Activated CD8-positive, alpha-beta memory T cell treated with anti-CD3 and anti-CD28 coated beads for 1 hour (primary cell): ENCODE measurements around the gene GTF2F2.
A peak's percentile ranks its signal among the peaks of the same experiment; 100 is the strongest.

ENCODE experiments used
- DNase-seq, 2 donors: peaks; one replicate each; pipeline ENCODE4 v3.0.0-alpha.2; 2020; ENCODE audit warnings: low read depth in 1 of 2; ENCODE audit errors: extremely low read depth in 1 of 2

Gene GTF2F2

GRCh38 chr13:45119991-45120864, at the start of gene GTF2F2:
Gene GTF2F2 (plus strand): TSS chr13:45120510. CDS start chr13:45120656, 146 bp downstream.
- peak; percentile 68 to 83 for DNase-seq

GRCh38 chr13:45073809-45074208, 46.5 kb upstream of the GTF2F2 start:
- no peak for DNase-seq

GRCh38 chr13:45074721-45075120, 45.6 kb upstream of the GTF2F2 start:
- DNase-seq: no peak

GRCh38 chr13:45078003-45078402, 42.3 kb upstream of the GTF2F2 start:
- DNase-seq: no peak

- no peak for DNase-seq
Measured at GRCh38 chr13:45082964-45083363, 37.3 kb upstream of the GTF2F2 start.

GRCh38 chr13:45084515-45084914, 35.8 kb upstream of the GTF2F2 start:
- no peak for DNase-seq

GRCh38 chr13:45086484-45086883, 33.8 kb upstream of the GTF2F2 start:
- DNase-seq: no peak

- DNase-seq: no peak
Measured at GRCh38 chr13:45092663-45093062, 27.6 kb upstream of the GTF2F2 start.

- no peak for DNase-seq
Measured at GRCh38 chr13:45100573-45101262, 19.6 kb upstream of the GTF2F2 start.

GRCh38 chr13:45101327-45102018, 18.8 kb upstream of the GTF2F2 start:
- no peak for DNase-seq

- DNase-seq: no peak
Measured at GRCh38 chr13:45102136-45102507, 18.2 kb upstream of the GTF2F2 start.

- DNase-seq: no peak
Measured at GRCh38 chr13:45103449-45103848, 16.9 kb upstream of the GTF2F2 start.

- no peak for DNase-seq
Measured at GRCh38 chr13:45104261-45104660, 16.0 kb upstream of the GTF2F2 start.

- no peak for DNase-seq
Measured at GRCh38 chr13:45105895-45106294, 14.4 kb upstream of the GTF2F2 start.

GRCh38 chr13:45107539-45107938, 12.8 kb upstream of the GTF2F2 start:
- no peak for DNase-seq

- no peak for DNase-seq
Measured at GRCh38 chr13:45108716-45109101, 11.6 kb upstream of the GTF2F2 start.

- DNase-seq: no peak
Measured at GRCh38 chr13:45109102-45109720, 11.1 kb upstream of the GTF2F2 start.

- no peak for DNase-seq
Measured at GRCh38 chr13:45113233-45114224, 6.8 kb upstream of the GTF2F2 start.

- peak; percentile 25 to 40 for DNase-seq
Measured at GRCh38 chr13:45119469-45119990, 780 bp upstream of the GTF2F2 start.
